MG63 (cell line): ENCODE data around the gene SPATA13. TPM values are rescaled to one million over a fixed set of nuclear protein-coding genes. Genes with fewer than 3 reads are reported as not detected.

ENCODE experiments used
- DNase-seq: peaks from one replicate; pipeline ENCODE4 v3.0.0-alpha.2; 2020
- H3K27me3 ChIP-seq: fragments of 250-450 bp; sonication (Bioruptor Pico); 2 replicates; pipeline ENCODE4 v1.5.1; 2020; ENCODE audit warnings: mild to moderate bottlenecking, moderate library complexity
- H3K36me3 ChIP-seq: fragments of 250-450 bp; sonication (Bioruptor Pico); 2 replicates; pipeline ENCODE4 v1.5.1; 2020; ENCODE audit warnings: mild to moderate bottlenecking, moderate library complexity
- H3K4me3 ChIP-seq: fragments of 250-450 bp; sonication (Bioruptor Pico); 2 replicates; pipeline ENCODE4 v1.5.1; 2020; ENCODE audit warnings: mild to moderate bottlenecking, moderate library complexity
- H3K9me3 ChIP-seq: fragments of 250-450 bp; sonication (Bioruptor Pico); 2 replicates; pipeline ENCODE4 v1.5.1; 2020; ENCODE audit warnings: mild to moderate bottlenecking, moderate library complexity
- total RNA-seq: library from RNA; depleted of rRNA; stranded (reverse); fragments of >200 nt; shearing (Covaris generic); gene quantifications from 2 replicates; pipeline ENCODE4 v1.2.3, GENCODE V29; 2014; ENCODE audit warnings: low replicate concordance

SPATA13 gene
- total RNA-seq, 1 experiment from 2014 or later = 3.9 TPM

- H3K36me3 ChIP-seq = no peaks in the 10 kb centered on the region
- DNase-seq = no peak
- H3K9me3 ChIP-seq = no peaks in the 10 kb centered on the region
- no peaks in the 10 kb centered on the region for H3K27me3 ChIP-seq
- no peak overlapping the region for H3K4me3 ChIP-seq
Measured at GRCh38 chr13:24218977-24219376, 58.5 kb downstream of the SPATA13 start.

GRCh38 chr13:24220086-24220703, 59.7 kb downstream of the SPATA13 start:
- peak; percentile 16 for DNase-seq
- Histone ChIP-seq H3K4me3 (no peak overlapping the region), H3K36me3 (no peaks in the 10 kb centered on the region), H3K9me3 (no peaks in the 10 kb centered on the region), H3K27me3 (no peaks in the 10 kb centered on the region)

- no peak for DNase-seq
Measured at GRCh38 chr13:24221007-24221406, 60.5 kb downstream of the SPATA13 start.

GRCh38 chr13:24222756-24223155, 62.2 kb downstream of the SPATA13 start:
- H3K27me3 ChIP-seq = no peaks in the 10 kb centered on the region
- DNase-seq = no peak

More at GRCh38 chr13:24221007-24221406, 60.5 kb downstream of the SPATA13 start:
- Histone ChIP-seq H3K36me3 (no peaks in the 10 kb centered on the region), H3K27me3 (no peaks in the 10 kb centered on the region), H3K4me3 (no peak overlapping the region), H3K9me3 (no peaks in the 10 kb centered on the region)

GRCh38 chr13:24223341-24224231, 63.1 kb downstream of the SPATA13 start:
- DNase-seq = no peak
- no peak overlapping the region for H3K4me3 ChIP-seq
- H3K36me3 ChIP-seq = no peaks in the 10 kb centered on the region
- H3K27me3 ChIP-seq = no peaks in the 10 kb centered on the region
- no peaks in the 10 kb centered on the region for H3K9me3 ChIP-seq

More at GRCh38 chr13:24222756-24223155, 62.2 kb downstream of the SPATA13 start:
- Histone ChIP-seq H3K36me3 (no peaks in the 10 kb centered on the region), H3K4me3 (no peak overlapping the region), H3K9me3 (no peaks in the 10 kb centered on the region)

- Histone ChIP-seq H3K9me3 (no peaks in the 10 kb centered on the region), H3K27me3 (no peaks in the 10 kb centered on the region), H3K36me3 (no peaks in the 10 kb centered on the region), H3K4me3 (no peak overlapping the region)
- DNase-seq = no peak
Measured at GRCh38 chr13:24224232-24224680, 63.7 kb downstream of the SPATA13 start.

- no peaks in the 10 kb centered on the region for H3K27me3 ChIP-seq
- H3K36me3 ChIP-seq = no peaks in the 10 kb centered on the region
- DNase-seq = no peak
- no peaks in the 10 kb centered on the region for H3K9me3 ChIP-seq
- H3K4me3 ChIP-seq = no peak overlapping the region
Measured at GRCh38 chr13:24225062-24225461, 64.5 kb downstream of the SPATA13 start.

GRCh38 chr13:24225930-24226329, 65.4 kb downstream of the SPATA13 start:
- no peaks in the 10 kb centered on the region for H3K9me3 ChIP-seq

GRCh38 chr13:24226762-24227161, 66.2 kb downstream of the SPATA13 start:
- Histone ChIP-seq H3K36me3 (no peaks in the 10 kb centered on the region), H3K9me3 (no peaks in the 10 kb centered on the region), H3K27me3 (no peaks in the 10 kb centered on the region), H3K4me3 (no peak overlapping the region)
- no peak for DNase-seq

More at GRCh38 chr13:24225930-24226329, 65.4 kb downstream of the SPATA13 start:
- Histone ChIP-seq H3K4me3 (no peak overlapping the region), H3K36me3 (no peaks in the 10 kb centered on the region), H3K27me3 (no peaks in the 10 kb centered on the region)
- no peak for DNase-seq

- DNase-seq = peak; percentile 13
- no peak overlapping the region for H3K4me3 ChIP-seq
Measured at GRCh38 chr13:24228852-24229458, 68.4 kb downstream of the SPATA13 start.

GRCh38 chr13:24230428-24231072, 70.0 kb downstream of the SPATA13 start:
- DNase-seq = no peak
- Histone ChIP-seq H3K27me3 (no peaks in the 10 kb centered on the region), H3K36me3 (no peaks in the 10 kb centered on the region), H3K4me3 (no peak overlapping the region), H3K9me3 (no peaks in the 10 kb centered on the region)

More at GRCh38 chr13:24228852-24229458, 68.4 kb downstream of the SPATA13 start:
- Histone ChIP-seq H3K9me3 (no peaks in the 10 kb centered on the region), H3K27me3 (no peaks in the 10 kb centered on the region), H3K36me3 (no peaks in the 10 kb centered on the region)

GRCh38 chr13:24231377-24231776, 70.9 kb downstream of the SPATA13 start:
- no peaks in the 10 kb centered on the region for H3K9me3 ChIP-seq
- H3K27me3 ChIP-seq = no peaks in the 10 kb centered on the region
- H3K4me3 ChIP-seq = no peak overlapping the region
- DNase-seq = no peak
- no peaks in the 10 kb centered on the region for H3K36me3 ChIP-seq

- Histone ChIP-seq H3K9me3 (no peaks in the 10 kb centered on the region), H3K36me3 (no peaks in the 10 kb centered on the region), H3K27me3 (no peaks in the 10 kb centered on the region), H3K4me3 (no peak overlapping the region)
- DNase-seq = no peak
Measured at GRCh38 chr13:24232037-24232436, 71.5 kb downstream of the SPATA13 start.

GRCh38 chr13:24232474-24232873, 72.0 kb downstream of the SPATA13 start:
- Histone ChIP-seq H3K9me3 (no peaks in the 10 kb centered on the region), H3K4me3 (no peak overlapping the region), H3K27me3 (no peaks in the 10 kb centered on the region), H3K36me3 (no peaks in the 10 kb centered on the region)
- DNase-seq = no peak

GRCh38 chr13:24233351-24233901, 72.9 kb downstream of the SPATA13 start:
- Histone ChIP-seq H3K4me3 (no peak overlapping the region), H3K36me3 (no peaks in the 10 kb centered on the region), H3K9me3 (no peaks in the 10 kb centered on the region), H3K27me3 (no peaks in the 10 kb centered on the region)
- peak; percentile 8 for DNase-seq

- no peak for DNase-seq
- Histone ChIP-seq H3K4me3 (no peak overlapping the region), H3K27me3 (no peaks in the 10 kb centered on the region), H3K36me3 (no peaks in the 10 kb centered on the region), H3K9me3 (no peaks in the 10 kb centered on the region)
Measured at GRCh38 chr13:24234200-24234915, 73.8 kb downstream of the SPATA13 start.
